Measurements from ENCODE around the gene GTF2H1.

DNA sequence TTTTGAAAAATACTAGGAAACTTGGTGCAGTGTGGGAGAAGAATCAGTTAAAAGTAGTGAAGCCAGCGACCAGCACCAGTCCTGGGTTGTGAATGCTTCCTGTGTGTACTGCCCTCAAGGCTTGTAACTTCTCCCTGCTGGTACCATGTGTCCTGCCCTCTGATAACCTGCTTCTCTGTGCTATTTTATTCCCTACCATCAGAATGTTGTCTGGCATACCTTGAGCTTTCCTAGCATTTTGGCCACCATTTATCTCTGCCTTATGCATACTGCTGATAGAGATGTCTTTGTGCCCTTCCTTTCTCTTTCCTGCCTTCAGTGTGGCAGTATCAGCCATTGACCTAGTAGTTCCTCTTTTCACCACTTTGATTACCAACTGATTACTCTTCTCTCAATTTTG is 2.0 kb downstream of the GTF2H1 start:
- no peak for TF ChIP-seq POLR2AphosphoS5 (IDR thresholded peaks at IDR 0.05)
- TF ChIP-seq, protein P1, sequence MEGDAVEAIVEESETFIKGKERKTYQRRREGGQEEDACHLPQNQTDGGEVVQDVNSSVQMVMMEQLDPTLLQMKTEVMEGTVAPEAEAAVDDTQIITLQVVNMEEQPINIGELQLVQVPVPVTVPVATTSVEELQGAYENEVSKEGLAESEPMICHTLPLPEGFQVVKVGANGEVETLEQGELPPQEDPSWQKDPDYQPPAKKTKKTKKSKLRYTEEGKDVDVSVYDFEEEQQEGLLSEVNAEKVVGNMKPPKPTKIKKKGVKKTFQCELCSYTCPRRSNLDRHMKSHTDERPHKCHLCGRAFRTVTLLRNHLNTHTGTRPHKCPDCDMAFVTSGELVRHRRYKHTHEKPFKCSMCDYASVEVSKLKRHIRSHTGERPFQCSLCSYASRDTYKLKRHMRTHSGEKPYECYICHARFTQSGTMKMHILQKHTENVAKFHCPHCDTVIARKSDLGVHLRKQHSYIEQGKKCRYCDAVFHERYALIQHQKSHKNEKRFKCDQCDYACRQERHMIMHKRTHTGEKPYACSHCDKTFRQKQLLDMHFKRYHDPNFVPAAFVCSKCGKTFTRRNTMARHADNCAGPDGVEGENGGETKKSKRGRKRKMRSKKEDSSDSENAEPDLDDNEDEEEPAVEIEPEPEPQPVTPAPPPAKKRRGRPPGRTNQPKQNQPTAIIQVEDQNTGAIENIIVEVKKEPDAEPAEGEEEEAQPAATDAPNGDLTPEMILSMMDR (IDR thresholded peaks at IDR 0.05 in 8 of 11, conservative IDR thresholded peaks at IDR 0.05 in 3 of 11): no peak
